ENCODE measurements around the gene EYA2.
"Not testable (repeated sequence)": the region's sequence is repeated elsewhere in the genome, so short reads cannot be mapped to it uniquely, and the experiment has no call there.

The EYA2 gene

GRCh38 chr20:47154089-47154488 is 259.4 kb downstream of the EYA2 start:
- no peak for DNase-seq

GRCh38 chr20:47156301-47157137 is 261.9 kb downstream of the EYA2 start:
- DNase-seq: no peak

GRCh38 chr20:47159166-47159565 is 264.5 kb downstream of the EYA2 start:
- DNase-seq: no peak

- DNase-seq: no peak
These were observed 265.6 kb downstream of the EYA2 start for GRCh38 chr20:47160240-47160639.

GRCh38 chr20:47160992-47161391 is 266.3 kb downstream of the EYA2 start:
- DNase-seq: no peak

GRCh38 chr20:47161411-47161810 is 266.8 kb downstream of the EYA2 start:
- no peak for DNase-seq

GRCh38 chr20:47164140-47164539 is 269.5 kb downstream of the EYA2 start:
- no peak for DNase-seq

- no peak for DNase-seq
These were observed 270.8 kb downstream of the EYA2 start for GRCh38 chr20:47165376-47165865.

GRCh38 chr20:47167846-47168245 is 273.2 kb downstream of the EYA2 start:
- DNase-seq: no peak

GRCh38 chr20:47172579-47172978 is 277.9 kb downstream of the EYA2 start:
- DNase-seq: no peak

GRCh38 chr20:47173596-47174216 is 279.1 kb downstream of the EYA2 start:
- DNase-seq: no peak

- DNase-seq: no peak
These were observed 280.0 kb downstream of the EYA2 start for GRCh38 chr20:47174456-47175243.

- DNase-seq: no peak
These were observed 280.9 kb downstream of the EYA2 start for GRCh38 chr20:47175493-47175892.

GRCh38 chr20:47176217-47176616 is 281.6 kb downstream of the EYA2 start:
- not testable (repeated sequence) for DNase-seq

GRCh38 chr20:47178277-47178676 is 283.6 kb downstream of the EYA2 start:
- DNase-seq: no peak

GRCh38 chr20:47178851-47179250 is 284.2 kb downstream of the EYA2 start:
- no peak for DNase-seq

GRCh38 chr20:47179267-47179666 is 284.6 kb downstream of the EYA2 start:
- no peak for DNase-seq

- peak; percentile 28 for DNase-seq
These were observed 286.6 kb downstream of the EYA2 start for GRCh38 chr20:47181056-47181862.

GRCh38 chr20:47183367-47183766 is 288.7 kb downstream of the EYA2 start:
- no peak for DNase-seq

- DNase-seq: no peak
These were observed 293.0 kb downstream of the EYA2 start for GRCh38 chr20:47187450-47188195.

GRCh38 chr20:47188540-47188939 is 293.9 kb downstream of the EYA2 start:
- DNase-seq: no peak

- DNase-seq: no peak
These were observed 294.4 kb downstream of the EYA2 start for GRCh38 chr20:47189060-47189459.

Measured in stimulated activated CD4-positive, alpha-beta T cell treated with anti-CD3 and anti-CD28 coated beads, Interleukin-1b, Interleukin-23, amount 100 ng/mL, for 48 hours (primary cell).